ENCODE results near the gene IMPDH2. TPM values are rescaled to one million over a fixed set of nuclear protein-coding genes. Genes with fewer than 3 reads are reported as not detected.

The IMPDH2 gene
- total RNA-seq, 1 donor from 2014 or later, result 434 TPM

DNA sequence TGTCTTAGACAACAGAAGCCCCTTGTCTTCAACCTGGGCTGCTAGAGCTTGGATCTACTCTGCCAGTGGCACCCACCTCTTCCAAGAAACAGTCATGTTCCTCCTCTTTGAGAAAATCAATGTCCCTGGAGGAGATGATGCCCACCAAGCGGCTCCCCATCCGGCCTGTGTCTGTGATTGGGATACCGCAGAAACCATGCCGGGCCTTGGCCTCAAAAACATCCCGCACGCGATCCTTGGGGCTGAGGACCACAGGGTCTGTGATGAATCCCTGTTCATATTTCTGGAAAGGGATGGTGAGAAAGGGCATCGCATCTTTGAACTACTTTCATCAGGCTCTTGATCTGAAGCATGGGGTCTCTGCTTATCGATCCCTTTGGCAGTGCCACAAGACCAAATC is 1.6 kb downstream of the IMPDH2 start:
- Mint-ChIP-seq H3K36me3 (ENCODE audit: low read depth) (peaks cover 80% of the 10 kb centered on the region), H3K4me3 (peak overlapping the region; percentile 93), H3K27ac (peak overlapping the region; percentile 18), H3K4me1 (ENCODE audit: low read depth) (peaks cover 61% of the 10 kb centered on the region), H3K9me3 (no peaks in the 10 kb centered on the region), H3K27me3 (ENCODE audit: insufficient read depth) (no peaks in the 10 kb centered on the region)
- DNase-seq (ENCODE audit: low spot score), result no peak
- intact Hi-C loops (cut with micrococcal nuclease), result loop anchor here (2.0 to 10.0 kb wide), 4 partner anchors 39 to 645 kb away; partner anchors contain the start of genes APEH, ATRIP, CCDC51 and IP6K2

DNA sequence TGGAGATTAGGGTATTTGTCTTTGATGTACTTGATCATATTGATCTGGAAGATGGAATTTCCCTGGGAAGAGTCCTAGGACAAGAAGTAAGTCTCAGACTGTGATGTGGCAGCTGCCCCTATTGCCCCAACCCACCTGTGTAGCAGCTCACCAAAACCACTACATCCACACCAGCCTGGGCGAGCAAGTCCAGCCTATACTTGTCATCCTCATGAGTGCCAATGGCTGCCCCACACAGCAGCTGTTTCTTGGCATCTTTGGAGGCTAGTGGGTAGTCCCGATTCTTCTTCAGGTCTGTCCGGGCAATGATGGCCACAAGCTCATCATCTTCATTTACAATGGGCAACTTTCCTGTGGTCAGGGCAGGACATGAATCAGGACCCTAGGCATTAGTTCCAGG is 2.7 kb downstream of the IMPDH2 start:
- Mint-ChIP-seq H3K4me1 (ENCODE audit: low read depth) (peaks cover 59% of the 10 kb centered on the region), H3K4me3 (peak overlapping the region; percentile 76), H3K9me3 (no peaks in the 10 kb centered on the region), H3K27me3 (ENCODE audit: insufficient read depth) (no peaks in the 10 kb centered on the region), H3K27ac (no peak overlapping the region), H3K36me3 (ENCODE audit: low read depth) (peaks cover 73% of the 10 kb centered on the region)
- intact Hi-C loops (cut with micrococcal nuclease), result loop anchor here (5.0 to 10.0 kb wide), 3 partner anchors 309 to 646 kb away; partner anchors contain the start of genes APEH, ATRIP, CCDC51 and IP6K2
- DNase-seq (ENCODE audit: low spot score), result no peak

DNA sequence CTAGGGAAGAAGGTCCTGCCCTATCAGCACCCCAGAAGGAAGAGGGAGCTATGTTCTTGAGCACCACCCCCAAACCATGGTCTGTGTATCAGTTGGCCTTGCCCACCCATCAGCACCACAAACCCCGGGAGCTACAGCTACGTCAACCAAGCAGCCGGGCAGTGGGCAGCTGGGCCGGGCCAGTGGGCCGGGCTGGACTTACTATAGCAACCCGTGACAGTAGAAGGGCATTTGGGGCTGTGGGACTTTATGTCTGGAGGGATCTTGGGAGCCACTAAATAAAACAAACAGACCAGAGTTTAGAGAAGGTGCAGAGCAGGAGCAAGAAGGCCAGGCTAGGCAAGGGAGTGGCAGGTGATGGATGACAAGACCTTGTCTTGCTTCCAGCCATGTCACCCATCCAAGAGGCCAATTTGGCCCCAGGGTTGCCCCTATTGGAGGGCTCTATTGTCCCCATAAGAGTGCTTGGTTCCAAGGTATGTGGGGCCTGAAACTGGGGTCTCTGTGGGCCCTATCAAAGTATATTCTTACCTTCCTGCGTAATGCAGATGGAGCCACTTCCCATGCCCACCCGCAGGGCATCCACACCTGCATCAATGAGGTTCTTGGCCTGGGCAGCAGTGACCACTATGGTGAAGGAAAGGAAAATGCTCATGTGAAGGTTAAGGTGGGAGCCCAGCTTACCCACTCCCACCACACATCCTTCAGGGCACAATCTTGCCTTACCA is 3.2 kb downstream of the IMPDH2 start:
- no peaks in the 10 kb centered on the region for H3K9me3 Mint-ChIP-seq
- peaks cover 56% of the 10 kb centered on the region for H3K4me1 Mint-ChIP-seq (ENCODE audit: low read depth)
- peak overlapping the region; percentile 22 for H3K4me3 Mint-ChIP-seq
- intact Hi-C loops (cut with micrococcal nuclease), result loop anchor here (5.0 to 10.0 kb wide), 3 partner anchors 309 to 646 kb away; partner anchors contain the start of genes APEH, ATRIP, CCDC51 and IP6K2
- no peak for DNase-seq (ENCODE audit: low spot score)
- H3K27ac Mint-ChIP-seq, result no peak overlapping the region
- no peaks in the 10 kb centered on the region for H3K27me3 Mint-ChIP-seq (ENCODE audit: insufficient read depth)
- peaks cover 70% of the 10 kb centered on the region for H3K36me3 Mint-ChIP-seq (ENCODE audit: low read depth)

DNA sequence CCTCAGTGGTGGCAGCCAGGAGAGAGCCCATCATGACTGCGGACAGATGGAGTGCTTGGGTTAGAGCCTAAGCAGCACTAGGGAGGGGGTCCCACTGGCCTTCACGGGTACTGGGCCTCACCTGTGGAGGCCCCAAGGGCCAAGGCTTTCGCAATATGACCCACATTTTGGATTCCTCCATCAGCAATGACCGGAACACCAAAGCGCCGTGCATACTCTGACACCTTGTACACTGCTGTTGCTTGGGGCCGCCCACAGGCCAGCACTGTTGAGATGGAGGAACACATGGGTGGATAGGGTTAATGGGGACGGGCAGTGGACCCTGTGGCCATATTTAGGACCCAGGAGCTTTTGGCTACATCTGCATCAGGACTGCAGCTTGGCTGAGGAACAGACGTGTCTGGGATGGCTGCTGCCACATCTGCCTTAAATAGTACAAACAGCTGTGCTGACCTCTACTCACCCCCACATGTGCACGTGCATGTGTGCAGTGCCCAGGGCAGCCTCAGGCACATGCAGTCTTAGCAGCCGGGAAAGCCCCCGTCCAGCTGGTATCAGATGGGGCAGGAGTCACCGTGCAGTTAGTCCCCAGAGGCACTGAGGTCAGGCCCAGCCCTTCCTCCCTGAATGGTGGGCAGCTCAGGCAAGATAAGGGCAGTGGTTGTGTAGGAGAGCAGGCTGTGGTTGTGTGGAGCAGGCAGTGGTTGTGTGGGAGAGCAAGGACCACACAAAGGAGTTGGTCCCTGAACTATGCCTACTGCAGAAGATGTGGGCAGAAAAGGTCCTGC is 4.0 kb downstream of the IMPDH2 start:
- Mint-ChIP-seq H3K36me3 (ENCODE audit: low read depth) (peaks cover 64% of the 10 kb centered on the region), H3K4me3 (peak overlapping the region; percentile 22), H3K9me3 (no peaks in the 10 kb centered on the region), H3K27ac (no peak overlapping the region), H3K4me1 (ENCODE audit: low read depth) (peaks cover 57% of the 10 kb centered on the region), H3K27me3 (ENCODE audit: insufficient read depth) (no peaks in the 10 kb centered on the region)
- intact Hi-C loops (cut with micrococcal nuclease), result loop anchor here (5.0 to 10.0 kb wide), 3 partner anchors 308 to 647 kb away; partner anchors contain the start of genes APEH, ATRIP, CCDC51 and IP6K2
- DNase-seq (ENCODE audit: low spot score), result no peak

DNA sequence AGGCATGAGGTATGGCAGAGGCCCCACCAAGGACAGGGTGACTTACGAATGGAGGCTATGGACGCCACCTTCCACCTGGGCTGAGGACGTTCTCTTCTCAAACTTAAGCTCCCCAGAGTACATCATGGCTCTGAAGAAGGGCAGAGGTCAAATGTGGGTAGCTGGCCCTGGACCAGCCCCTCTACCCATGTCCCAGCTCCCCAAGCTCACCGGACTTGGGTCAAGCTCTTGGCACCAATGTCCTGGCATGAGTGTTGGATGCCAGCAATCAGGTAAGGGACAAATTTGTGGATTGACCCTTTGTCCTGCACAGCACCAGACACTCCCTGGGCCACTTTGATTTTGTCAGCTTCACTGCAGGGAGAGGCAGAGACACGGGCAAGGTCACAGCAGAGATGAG is 4.7 kb downstream of the IMPDH2 start:
- peaks cover 63% of the 10 kb centered on the region for H3K36me3 Mint-ChIP-seq (ENCODE audit: low read depth)
- H3K4me3 Mint-ChIP-seq, result peak overlapping the region; percentile 91
- DNase-seq (ENCODE audit: low spot score), result no peak
- H3K27me3 Mint-ChIP-seq (ENCODE audit: insufficient read depth), result no peaks in the 10 kb centered on the region
- H3K4me1 Mint-ChIP-seq (ENCODE audit: low read depth), result peaks cover 57% of the 10 kb centered on the region
- H3K9me3 Mint-ChIP-seq, result no peaks in the 10 kb centered on the region
- intact Hi-C loops (cut with micrococcal nuclease), result loop anchor here (5.0 to 10.0 kb wide), 3 partner anchors 318 to 580 kb away; partner anchors contain the start of genes ATRIP, CCDC51, PFKFB4 and TMA7
- no peak overlapping the region for H3K27ac Mint-ChIP-seq

DNA sequence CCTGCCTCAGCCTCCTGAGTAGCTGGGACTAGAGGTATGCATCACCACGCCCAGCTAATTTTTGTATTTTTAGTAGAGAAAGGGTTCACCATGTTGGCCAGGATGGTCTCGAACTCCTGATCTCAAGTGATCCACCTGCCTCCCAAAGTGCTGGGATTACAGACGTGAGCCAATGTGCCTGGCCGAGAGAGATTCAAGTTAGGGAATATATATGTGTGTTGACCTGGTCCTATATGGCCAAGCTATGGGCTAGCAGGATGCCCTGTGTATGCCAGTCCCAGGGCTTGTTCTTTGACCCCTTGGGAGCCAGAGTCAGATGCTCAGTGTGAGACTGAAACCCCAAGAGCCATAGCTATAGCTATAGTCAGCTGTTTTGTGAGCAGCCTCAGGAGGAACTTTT is 5.4 kb downstream of the IMPDH2 start:
- DNase-seq (ENCODE audit: low spot score), result no peak
- H3K4me3 Mint-ChIP-seq, result peak overlapping the region; percentile 91
- H3K27me3 Mint-ChIP-seq (ENCODE audit: insufficient read depth), result no peaks in the 10 kb centered on the region
- no peaks in the 10 kb centered on the region for H3K9me3 Mint-ChIP-seq
- peaks cover 52% of the 10 kb centered on the region for H3K4me1 Mint-ChIP-seq (ENCODE audit: low read depth)
- intact Hi-C loops (cut with micrococcal nuclease), result loop anchor here (5.0 to 10.0 kb wide), 3 partner anchors 319 to 579 kb away; partner anchors contain the start of genes ATRIP, CCDC51, PFKFB4 and TMA7
- H3K27ac Mint-ChIP-seq, result peak overlapping the region; percentile 99
- peaks cover 58% of the 10 kb centered on the region for H3K36me3 Mint-ChIP-seq (ENCODE audit: low read depth)

DNA sequence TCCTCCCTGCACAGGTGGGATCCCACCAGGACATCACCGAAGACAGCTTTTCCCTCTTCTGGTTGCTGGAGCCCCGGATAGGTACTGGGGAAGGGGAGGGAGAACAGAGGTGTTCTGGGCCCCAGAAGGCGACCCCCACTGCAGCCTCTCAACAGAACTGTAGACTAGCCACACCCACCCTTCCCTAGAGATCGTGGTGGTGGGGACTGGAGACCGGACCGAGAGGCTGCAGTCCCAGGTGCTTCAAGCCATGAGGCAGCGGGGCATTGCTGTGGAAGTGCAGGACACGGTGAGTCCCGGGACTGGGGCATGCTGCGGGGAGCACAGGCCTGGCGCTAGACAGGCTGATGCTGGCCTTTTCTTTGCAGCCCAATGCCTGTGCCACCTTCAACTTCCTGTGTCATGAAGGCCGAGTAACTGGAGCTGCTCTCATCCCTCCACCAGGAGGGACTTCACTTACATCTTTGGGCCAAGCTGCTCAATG is 6.5 kb downstream of the IMPDH2 start:
- Mint-ChIP-seq H3K9me3 (no peaks in the 10 kb centered on the region), H3K27me3 (ENCODE audit: insufficient read depth) (no peaks in the 10 kb centered on the region), H3K27ac (peak overlapping the region; percentile 99), H3K36me3 (ENCODE audit: low read depth) (peaks cover 50% of the 10 kb centered on the region), H3K4me3 (peak overlapping the region; percentile 91), H3K4me1 (ENCODE audit: low read depth) (peaks cover 42% of the 10 kb centered on the region)
- intact Hi-C loops (cut with micrococcal nuclease), result loop anchor here (5.0 to 10.0 kb wide), 3 partner anchors 320 to 578 kb away; partner anchors contain the start of genes ATRIP, CCDC51, PFKFB4 and TMA7
- DNase-seq (ENCODE audit: low spot score), result no peak

DNA sequence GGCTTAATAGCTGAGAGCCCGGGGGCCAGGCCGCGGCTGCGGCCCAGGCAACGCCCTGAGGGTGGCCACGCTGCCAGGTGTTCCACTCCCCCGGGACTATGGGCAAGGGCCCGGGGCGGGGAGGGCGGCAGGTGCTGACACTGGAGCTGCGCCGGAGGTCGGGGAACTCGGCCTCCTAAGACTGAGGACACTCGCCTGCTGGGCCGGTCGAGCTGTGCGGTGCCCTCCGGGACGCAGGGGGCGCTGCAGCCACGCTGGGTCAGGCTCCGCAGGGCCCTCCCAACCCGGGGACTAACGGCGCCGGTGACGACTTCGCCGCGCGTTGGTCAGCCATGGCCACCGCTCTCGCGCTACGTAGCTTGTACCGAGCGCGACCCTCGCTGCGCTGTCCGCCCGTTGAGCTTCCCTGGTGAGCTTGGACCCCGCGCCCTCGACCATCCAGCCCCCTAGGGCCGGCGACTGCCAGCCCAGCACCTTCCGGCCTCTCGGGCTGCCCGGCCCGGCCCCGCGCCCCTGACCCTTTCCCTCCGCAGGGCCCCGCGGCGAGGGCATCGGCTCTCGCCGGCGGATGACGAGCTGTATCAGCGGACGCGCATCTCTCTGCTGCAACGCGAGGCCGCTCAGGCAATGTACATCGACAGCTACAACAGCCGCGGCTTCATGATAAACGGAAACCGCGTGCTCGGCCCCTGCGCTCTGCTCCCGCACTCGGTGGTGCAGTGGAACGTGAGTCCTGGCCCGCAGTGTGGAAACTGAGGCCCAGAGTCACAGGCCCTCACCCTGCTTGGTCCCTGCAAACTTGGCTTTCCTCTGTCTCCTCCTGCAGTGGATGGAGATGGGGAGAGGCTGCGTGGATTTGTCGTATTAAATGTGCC is 7.1 kb downstream of the IMPDH2 start, which contains the start of gene NDUFAF3:
NDUFAF3 (plus strand) TSS at position 309 of the 875 bp plus-strand sequence; CDS start at position 333, 24 bp downstream.
- peaks cover 41% of the 10 kb centered on the region for H3K4me1 Mint-ChIP-seq (ENCODE audit: low read depth)
- no peaks in the 10 kb centered on the region for H3K27me3 Mint-ChIP-seq (ENCODE audit: insufficient read depth)
- intact Hi-C loops (cut with micrococcal nuclease), result loop anchor here (1.0 to 10.0 kb wide), 8 partner anchors 7 to 577 kb away; partner anchors contain the start of genes ARIH2, ATRIP, CCDC51 and IMPDH2
- peak; percentile 91 for DNase-seq (ENCODE audit: low spot score)
- H3K4me3 Mint-ChIP-seq, result peak within 1 kb of the TSS; percentile 91
- peak within 1 kb of the TSS; percentile 99 for H3K27ac Mint-ChIP-seq
- no peaks in the 10 kb centered on the region for H3K9me3 Mint-ChIP-seq
- peaks cover 44% of the 10 kb centered on the region for H3K36me3 Mint-ChIP-seq (ENCODE audit: low read depth)

DNA sequence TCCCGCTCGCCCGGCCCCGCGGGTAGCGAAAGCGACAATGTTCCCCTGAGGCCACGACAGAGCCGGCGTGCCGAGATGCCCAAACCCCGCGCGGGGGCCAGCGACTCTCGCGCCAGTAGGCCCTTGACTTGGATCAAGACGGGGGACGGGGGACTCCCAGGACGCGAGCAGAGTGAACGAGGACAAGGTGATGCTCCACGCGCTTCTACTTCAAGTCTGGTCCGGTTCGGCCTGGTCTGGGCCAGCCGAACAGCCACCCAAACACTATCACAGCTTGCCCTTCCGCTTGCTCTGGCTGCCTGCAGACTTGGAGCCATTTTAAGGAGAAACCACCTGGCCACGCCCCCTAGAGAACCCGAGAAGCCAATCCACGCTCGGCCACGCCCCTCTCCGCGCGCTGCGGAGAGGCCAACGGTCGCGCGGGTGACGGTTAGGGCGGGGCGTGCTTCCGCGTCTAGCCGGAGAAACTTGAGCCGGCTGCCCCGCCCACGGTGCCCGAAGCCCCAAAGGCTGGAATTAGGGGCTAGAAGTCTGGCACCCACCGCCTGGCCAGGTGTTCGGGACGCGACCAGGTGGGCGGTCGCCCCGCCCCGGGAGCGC is 7.9 kb downstream of the IMPDH2 start:
- peak; percentile 99 for DNase-seq (ENCODE audit: low spot score)
- H3K4me3 Mint-ChIP-seq, result peak overlapping the region; percentile 91
- intact Hi-C loops (cut with micrococcal nuclease), result loop anchor here (1.0 to 10.0 kb wide), 8 partner anchors 8 to 577 kb away; partner anchors contain the start of genes ARIH2, ATRIP, CCDC51 and IMPDH2
- H3K36me3 Mint-ChIP-seq (ENCODE audit: low read depth), result peaks cover 38% of the 10 kb centered on the region
- peak overlapping the region; percentile 94 for H3K27ac Mint-ChIP-seq
- no peaks in the 10 kb centered on the region for H3K27me3 Mint-ChIP-seq (ENCODE audit: insufficient read depth)
- H3K9me3 Mint-ChIP-seq, result no peaks in the 10 kb centered on the region
- peaks cover 37% of the 10 kb centered on the region for H3K4me1 Mint-ChIP-seq (ENCODE audit: low read depth)

DNA sequence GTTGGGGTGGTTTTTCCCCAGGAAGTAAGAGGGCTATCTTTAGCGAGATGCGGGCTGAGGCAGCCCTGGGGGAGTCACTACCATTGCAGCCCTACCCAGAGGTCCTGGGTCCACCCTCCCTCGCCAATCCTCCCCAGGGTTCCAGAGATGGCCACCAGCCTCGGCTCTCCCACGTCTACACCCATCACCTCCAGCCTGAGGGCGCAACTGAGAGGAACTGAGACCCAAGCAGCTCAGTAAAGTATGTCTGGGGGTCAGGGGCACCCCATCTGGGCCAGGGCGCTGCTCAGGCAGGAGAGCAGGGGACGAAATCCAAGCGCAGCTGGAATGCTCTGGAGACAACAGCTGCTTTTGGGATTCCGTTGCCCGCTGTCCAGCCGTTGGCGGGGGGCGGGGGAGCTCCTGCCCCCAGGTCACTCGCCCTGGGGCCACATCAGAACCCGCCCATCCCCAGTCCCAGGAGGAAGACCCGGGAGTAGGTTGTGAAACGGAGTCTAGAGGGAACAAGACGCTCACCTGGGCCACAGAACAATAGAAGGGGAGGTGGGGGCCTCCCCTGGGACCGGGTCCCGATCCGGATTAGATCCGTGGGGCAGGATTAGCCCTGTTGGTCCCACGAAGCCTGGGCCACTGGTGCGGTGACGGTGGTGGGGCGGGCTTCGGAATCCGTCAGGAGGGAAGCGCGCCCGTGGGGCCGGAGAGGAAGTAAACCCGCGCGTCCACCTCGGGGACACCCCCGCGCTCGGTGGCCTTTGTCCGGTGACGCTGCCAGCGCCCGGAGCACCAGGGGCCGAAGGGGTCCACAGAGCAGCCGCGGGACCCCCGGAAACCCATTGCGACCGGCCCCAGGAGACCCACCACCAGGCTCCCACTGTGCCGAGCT is 8.6 kb downstream of the IMPDH2 start:
- no peaks in the 10 kb centered on the region for H3K27me3 Mint-ChIP-seq (ENCODE audit: insufficient read depth)
- peaks cover 34% of the 10 kb centered on the region for H3K4me1 Mint-ChIP-seq (ENCODE audit: low read depth)
- H3K36me3 Mint-ChIP-seq (ENCODE audit: low read depth), result peaks cover 39% of the 10 kb centered on the region
- intact Hi-C loops (cut with micrococcal nuclease), result loop anchor here (1.0 to 10.0 kb wide), 8 partner anchors 9 to 576 kb away; partner anchors contain the start of genes ARIH2, ATRIP, CCDC51 and IMPDH2
- peak overlapping the region; percentile 94 for H3K27ac Mint-ChIP-seq
- H3K4me3 Mint-ChIP-seq, result peak overlapping the region; percentile 91
- peak; percentile 44 for DNase-seq (ENCODE audit: low spot score)
- no peaks in the 10 kb centered on the region for H3K9me3 Mint-ChIP-seq

All from activated T-helper 1 cell treated with anti-CD3 and anti-CD28 coated beads, Interleukin-12 subunit alpha, Interleukin-12 subunit beta, Interleukin-2, Interleukin-4 antibody, amounts not matched to agents 30 ng/mL and 10 ng/mL and 1 ng/mL, durations not matched to agents 14 hours and 24 hours and 36 hours (primary cell).